Hepatocyte (in vitro differentiated cells): ENCODE data around the gene TP53I11. TPM values are rescaled to one million over a fixed set of nuclear protein-coding genes. Genes with fewer than 3 reads are reported as not detected.

Experiments used
- DNase-seq: peaks from one replicate; pipeline ENCODE4 v3.0.0-alpha.2; 2016; ENCODE audit warnings: low spot score
- H2AFZ ChIP-seq: fragments of 200-600 bp; sonication (generic); 2 replicates; pipeline ENCODE4 v1.6.0; 2016; ENCODE audit warnings: antibody characterized with exemption, mild to moderate bottlenecking
- H3K27ac ChIP-seq: fragments of 200-600 bp; sonication (generic); 2 replicates; pipeline ENCODE4 v1.5.1; 2016; ENCODE audit warnings: mild to moderate bottlenecking
- H3K27me3 ChIP-seq: fragments of 200-600 bp; sonication (generic); 2 replicates; pipeline ENCODE4 v1.6.1; 2016
- H3K36me3 ChIP-seq: fragments of 200-600 bp; sonication (generic); replicated peaks from 2 replicates; pipeline ENCODE4 v1.5.1; 2016; ENCODE audit warnings: low read depth; ENCODE audit not compliant: insufficient read depth
- H3K4me1 ChIP-seq: fragments of 200-600 bp; sonication (generic); 2 replicates; pipeline ENCODE4 v1.5.1; 2016; ENCODE audit warnings: mild to moderate bottlenecking, moderate library complexity; ENCODE audit not compliant: insufficient read depth
- H3K4me2 ChIP-seq: fragments of 200-600 bp; sonication (generic); 2 replicates; pipeline ENCODE4 v1.6.0; 2016
- H3K4me3 ChIP-seq: fragments of 200-600 bp; sonication (generic); 2 replicates; pipeline ENCODE4 v1.5.1; 2016; ENCODE audit warnings: mild to moderate bottlenecking
- H3K79me2 ChIP-seq: fragments of 200-600 bp; sonication (generic); 2 replicates; pipeline ENCODE4 v1.6.0; 2017; ENCODE audit warnings: mild to moderate bottlenecking
- H3K9me2 ChIP-seq: fragments of 200-600 bp; sonication (generic); replicated peaks from 2 replicates; pipeline ENCODE4 v1.6.0; 2017; ENCODE audit warnings: mild to moderate bottlenecking; ENCODE audit not compliant: insufficient read depth
- H3K9me3 ChIP-seq: fragments of 200-600 bp; sonication (generic); 2 replicates; pipeline ENCODE4 v1.5.1; 2016; ENCODE audit warnings: low read depth, mild to moderate bottlenecking
- H4K20me1 ChIP-seq: fragments of 200-600 bp; sonication (generic); 2 replicates; pipeline ENCODE4 v1.6.0; 2016; ENCODE audit warnings: mild to moderate bottlenecking; ENCODE audit not compliant: insufficient read depth, poor library complexity, severe bottlenecking
- CTCF ChIP-seq: fragments of 200-600 bp; sonication (generic); IDR thresholded peaks from 2 replicates; pipeline ENCODE4 v1.5.1; 2016; ENCODE audit warnings: antibody characterized with exemption, mild to moderate bottlenecking; ENCODE audit not compliant: poor library complexity
- EZH2 ChIP-seq: fragments of 200-600 bp; sonication (generic); IDR thresholded peaks from 2 replicates; pipeline ENCODE4 v1.6.1; 2016; ENCODE audit warnings: antibody characterized with exemption, mild to moderate bottlenecking, borderline replicate concordance
- EZH2phosphoT487 ChIP-seq: fragments of 200-600 bp; sonication (generic); IDR thresholded peaks from one replicate; pipeline ENCODE4 v1.6.1; 2018; ENCODE audit warnings: antibody characterized with exemption, mild to moderate bottlenecking, low read depth, moderate library complexity; ENCODE audit not compliant: unreplicated experiment, severe bottlenecking
- WGBS: methylation state at CpG from one replicate; pipeline ENCODE4 v1.1.6; 2016; ENCODE audit warnings: low lambda C conversion rate; ENCODE audit errors: missing lambda C conversion rate; 5-methylcytosine and 5-hydroxymethylcytosine counted together
- polyA plus RNA-seq: library from polyadenylated mRNA; unstranded; fragments of >200 nt; fragmentation: Nextera tagmentation; extraction: Ambion mirVana; gene quantifications from 2 replicates; pipeline ENCODE4 v1.2.1, GENCODE V29; 2016
- total RNA-seq: library from RNA; depleted of rRNA; stranded (reverse); fragments of >200 nt; gene quantifications from 2 replicates; pipeline ENCODE4 v1.2.3, GENCODE V29; 2014

The TP53I11 gene
- total and polyA plus RNA-seq, 2 experiments from 2014 or later: 15.4 to 41.8 TPM

- Histone ChIP-seq H2AFZ (no peak overlapping the region), H3K27ac (no peak overlapping the region), H3K27me3 (no peaks in the 10 kb centered on the region), H3K9me3 (no peaks in the 10 kb centered on the region), H3K36me3 (no peaks in the 10 kb centered on the region), H3K4me3 (no peak overlapping the region), H4K20me1 (no peaks in the 10 kb centered on the region), H3K4me2 (no peak overlapping the region), H3K4me1 (no peaks in the 10 kb centered on the region), H3K79me2 (no peaks in the 10 kb centered on the region), H3K9me2 (no peaks in the 10 kb centered on the region)
- no peak for TF ChIP-seq EZH2
- no peak for TF ChIP-seq CTCF
- no peak for TF ChIP-seq EZH2phosphoT487
- no peak for DNase-seq
- 92% methylated on average over 8 of the region's 8 CpGs for WGBS
Measured at GRCh38 chr11:44916331-44916730, 34.4 kb downstream of the TP53I11 start.

- H3K27me3 ChIP-seq: no peaks in the 10 kb centered on the region
- H4K20me1 ChIP-seq: no peaks in the 10 kb centered on the region
- H3K36me3 ChIP-seq: no peaks in the 10 kb centered on the region
- H3K4me3 ChIP-seq: no peak overlapping the region
- no peaks in the 10 kb centered on the region for H3K4me1 ChIP-seq
- 96% methylated on average over 10 of the region's 10 CpGs for whole genome bisulfite sequencing
- H3K27ac ChIP-seq: no peak overlapping the region
- no peak for TF ChIP-seq EZH2phosphoT487
- TF ChIP-seq EZH2: no peak
- TF ChIP-seq CTCF: no peak
- no peak overlapping the region for H3K4me2 ChIP-seq
- H3K79me2 ChIP-seq: no peaks in the 10 kb centered on the region
- H3K9me2 ChIP-seq: no peaks in the 10 kb centered on the region
- no peak for DNase-seq
- H3K9me3 ChIP-seq: no peaks in the 10 kb centered on the region
- H2AFZ ChIP-seq: no peak overlapping the region
Measured at GRCh38 chr11:44915621-44916020, 35.1 kb downstream of the TP53I11 start.

GRCh38 chr11:44915004-44915403 lies 35.7 kb downstream of the TP53I11 start:
- Histone ChIP-seq H2AFZ (no peak overlapping the region), H3K27ac (no peak overlapping the region), H3K4me1 (no peaks in the 10 kb centered on the region), H3K36me3 (no peaks in the 10 kb centered on the region), H4K20me1 (no peaks in the 10 kb centered on the region), H3K9me3 (no peaks in the 10 kb centered on the region), H3K27me3 (no peaks in the 10 kb centered on the region), H3K79me2 (no peaks in the 10 kb centered on the region), H3K9me2 (no peaks in the 10 kb centered on the region), H3K4me3 (no peak overlapping the region), H3K4me2 (no peak overlapping the region)
- TF ChIP-seq EZH2 (no peak), EZH2phosphoT487 (no peak), CTCF (no peak)
- no peak for DNase-seq
- 85% methylated on average over 10 of the region's 10 CpGs for WGBS

- H3K4me1 ChIP-seq: no peaks in the 10 kb centered on the region
- H3K4me3 ChIP-seq: no peak overlapping the region
- H3K36me3 ChIP-seq: no peaks in the 10 kb centered on the region
- no peaks in the 10 kb centered on the region for H4K20me1 ChIP-seq
- no peaks in the 10 kb centered on the region for H3K9me3 ChIP-seq
- no peak for DNase-seq
- H3K27me3 ChIP-seq: no peaks in the 10 kb centered on the region
- TF ChIP-seq CTCF: no peak
- no peak for TF ChIP-seq EZH2phosphoT487
- no peak for TF ChIP-seq EZH2
- H3K27ac ChIP-seq: no peak overlapping the region
- H3K4me2 ChIP-seq: no peak overlapping the region
- H3K9me2 ChIP-seq: no peaks in the 10 kb centered on the region
- no peaks in the 10 kb centered on the region for H3K79me2 ChIP-seq
- no peak overlapping the region for H2AFZ ChIP-seq
- 59% methylated on average over 2 of the region's 2 CpGs for WGBS
Measured at GRCh38 chr11:44914105-44914504, 36.6 kb downstream of the TP53I11 start.
